Calu3 (cell line): ENCODE data around the gene RHCG. TPM values are rescaled to one million over a fixed set of nuclear protein-coding genes. Genes with fewer than 3 reads are reported as not detected.

Source experiments
- BruUV-seq: library from RNA; stranded (reverse); fragments of 400-500 nt; replicated peaks from 2 replicates; lab custom pipeline; 2021; lab: Mats Ljungman, UMichigan
- CTCF ChIA-PET: fragments of 300-600 bp; sonication (Branson Sonifier 250); formaldehyde crosslinking; loops from one replicate; lab custom pipeline; 2022; ENCODE audit warnings: antibody characterized with exemption; lab: Charles Lee
- DNase-seq: peaks from one replicate; pipeline ENCODE4 v3.0.0; 2022
- H3K27ac Mint-ChIP-seq: one replicate; pipeline ENCODE4 v1.8.0; 2022; ENCODE audit warnings: mixed read lengths; ENCODE audit not compliant: unreplicated experiment
- H3K27me3 Mint-ChIP-seq: one replicate; pipeline ENCODE4 v1.8.0; 2022; ENCODE audit warnings: mixed read lengths; ENCODE audit not compliant: unreplicated experiment
- H3K36me3 Mint-ChIP-seq: one replicate; pipeline ENCODE4 v1.8.0; 2022; ENCODE audit warnings: mild to moderate bottlenecking, moderate library complexity, mixed read lengths; ENCODE audit not compliant: insufficient read depth, unreplicated experiment
- H3K4me1 Mint-ChIP-seq: one replicate; pipeline ENCODE4 v1.8.0; 2022; ENCODE audit warnings: mild to moderate bottlenecking, low read depth, mixed read lengths; ENCODE audit not compliant: unreplicated experiment
- H3K4me3 Mint-ChIP-seq: one replicate; pipeline ENCODE4 v1.8.0; 2022; ENCODE audit warnings: mild to moderate bottlenecking, low read depth, moderate library complexity, mixed read lengths; ENCODE audit not compliant: unreplicated experiment
- H3K9me3 Mint-ChIP-seq: one replicate; pipeline ENCODE4 v1.8.0; 2022; ENCODE audit warnings: low read depth, mixed read lengths; ENCODE audit not compliant: unreplicated experiment
- intact Hi-C: fragments of 100-400 bp; cut with micrococcal nuclease; formaldehyde crosslinking; loops from one replicate; pipeline ENCODE4 v1.10.0; 2022; ENCODE audit not compliant: unreplicated experiment
- total RNA-seq: library from RNA; stranded (reverse); gene quantifications from 2 replicates; pipeline ENCODE4 v1.2.3, GENCODE V29; 2022
- TF ChIP-seq, protein P1 (sequence below): fragments of 200-600 bp; IDR thresholded peaks from one replicate; pipeline ENCODE4 v1.8.0; 2022; ENCODE audit warnings: antibody characterized with exemption; ENCODE audit not compliant: unreplicated experiment

RHCG gene
- total RNA-seq, 1 experiment from 2014 or later = 0.59 TPM

DNA sequence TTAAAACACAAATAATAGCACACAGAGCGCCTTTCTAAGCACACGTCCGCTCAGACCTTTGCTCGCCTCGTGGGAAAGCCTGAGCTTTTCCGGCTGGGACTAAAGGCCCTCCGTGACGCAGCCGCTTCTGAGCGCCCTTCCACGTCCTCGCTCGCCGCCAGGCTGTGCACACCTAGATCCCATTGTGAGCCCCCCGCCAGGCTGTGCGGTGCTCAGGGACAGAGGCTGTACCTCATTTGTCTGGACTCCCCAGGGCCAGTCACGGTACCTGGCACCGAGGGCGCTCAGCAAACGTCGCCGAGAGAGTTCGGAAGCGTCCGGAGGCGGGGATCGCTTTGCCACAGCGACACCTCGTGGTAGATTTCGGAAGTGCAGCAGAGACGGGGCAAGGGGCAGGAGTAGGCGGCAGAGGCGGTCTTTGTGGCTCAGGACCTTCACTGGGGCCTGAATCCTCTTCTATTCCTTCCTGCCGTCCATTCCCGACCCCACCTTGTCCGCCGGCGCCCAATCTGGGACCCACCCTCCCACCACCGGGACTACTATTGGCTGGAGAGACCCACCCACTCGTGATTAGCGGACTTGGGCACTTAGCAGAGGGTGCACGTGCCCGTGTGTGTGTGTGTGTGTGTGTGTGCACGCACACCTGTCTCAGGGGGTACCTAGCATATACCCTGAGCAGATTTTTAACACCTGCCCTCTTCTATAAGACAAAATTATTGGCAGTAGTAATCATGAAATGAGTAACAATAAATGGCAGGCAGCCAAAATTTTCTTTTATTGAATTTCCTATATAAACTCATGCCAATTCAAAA lies 65.6 kb downstream of the RHCG start:
- TF ChIP-seq, protein P1, sequence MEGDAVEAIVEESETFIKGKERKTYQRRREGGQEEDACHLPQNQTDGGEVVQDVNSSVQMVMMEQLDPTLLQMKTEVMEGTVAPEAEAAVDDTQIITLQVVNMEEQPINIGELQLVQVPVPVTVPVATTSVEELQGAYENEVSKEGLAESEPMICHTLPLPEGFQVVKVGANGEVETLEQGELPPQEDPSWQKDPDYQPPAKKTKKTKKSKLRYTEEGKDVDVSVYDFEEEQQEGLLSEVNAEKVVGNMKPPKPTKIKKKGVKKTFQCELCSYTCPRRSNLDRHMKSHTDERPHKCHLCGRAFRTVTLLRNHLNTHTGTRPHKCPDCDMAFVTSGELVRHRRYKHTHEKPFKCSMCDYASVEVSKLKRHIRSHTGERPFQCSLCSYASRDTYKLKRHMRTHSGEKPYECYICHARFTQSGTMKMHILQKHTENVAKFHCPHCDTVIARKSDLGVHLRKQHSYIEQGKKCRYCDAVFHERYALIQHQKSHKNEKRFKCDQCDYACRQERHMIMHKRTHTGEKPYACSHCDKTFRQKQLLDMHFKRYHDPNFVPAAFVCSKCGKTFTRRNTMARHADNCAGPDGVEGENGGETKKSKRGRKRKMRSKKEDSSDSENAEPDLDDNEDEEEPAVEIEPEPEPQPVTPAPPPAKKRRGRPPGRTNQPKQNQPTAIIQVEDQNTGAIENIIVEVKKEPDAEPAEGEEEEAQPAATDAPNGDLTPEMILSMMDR = peak; percentile 99
- H3K27ac Mint-ChIP-seq = peak overlapping the region; percentile 89
- H3K4me3 Mint-ChIP-seq = peak overlapping the region; percentile 73
- H3K4me1 Mint-ChIP-seq = peaks cover 25% of the 10 kb centered on the region
- H3K9me3 Mint-ChIP-seq = no peaks in the 10 kb centered on the region
- BruUV-seq = no TSS peak
- intact Hi-C loops = loop anchor here (1.0 kb wide), 2 partner anchors 14 to 72 kb away; no protein-coding TSS in a partner anchor
- H3K36me3 Mint-ChIP-seq = peaks cover 6% of the 10 kb centered on the region
- CTCF ChIA-PET = interaction anchor here (0.6 to 2.8 kb wide), 8 partner anchors 10 to 124 kb away, joined by 3 to 54 read pairs (median 4); no protein-coding TSS in a partner anchor
- peak; percentile 97 for DNase-seq
- H3K27me3 Mint-ChIP-seq = peaks cover 38% of the 10 kb centered on the region

GRCh38 chr15:89429986-89430385 lies 66.4 kb downstream of the RHCG start:
- TF ChIP-seq, protein P1 = no peak

GRCh38 chr15:89429023-89429422 lies 67.4 kb downstream of the RHCG start:
- H3K27ac Mint-ChIP-seq = no peak overlapping the region
- intact Hi-C loops = no loop called here
- H3K4me3 Mint-ChIP-seq = no peak overlapping the region
- H3K9me3 Mint-ChIP-seq = no peaks in the 10 kb centered on the region
- CTCF ChIA-PET = interaction anchor here (0.9 to 2.8 kb wide), 3 partner anchors 11 to 71 kb away, joined by 3 to 54 read pairs (median 12); no protein-coding TSS in a partner anchor
- peaks cover 6% of the 10 kb centered on the region for H3K36me3 Mint-ChIP-seq
- DNase-seq = peak; percentile 63
- peaks cover 24% of the 10 kb centered on the region for H3K27me3 Mint-ChIP-seq
- BruUV-seq = no TSS peak
- TF ChIP-seq, protein P1 = no peak
- H3K4me1 Mint-ChIP-seq = peaks cover 25% of the 10 kb centered on the region

More at GRCh38 chr15:89429986-89430385, 66.4 kb downstream of the RHCG start:
- Mint-ChIP-seq H3K4me3 (peak overlapping the region; percentile 73), H3K9me3 (no peaks in the 10 kb centered on the region), H3K27me3 (peaks cover 31% of the 10 kb centered on the region), H3K4me1 (peaks cover 25% of the 10 kb centered on the region), H3K36me3 (peaks cover 6% of the 10 kb centered on the region), H3K27ac (no peak overlapping the region)
- intact Hi-C loops = loop anchor here (1.0 kb wide), 2 partner anchors 14 to 72 kb away; no protein-coding TSS in a partner anchor
- BruUV-seq = no TSS peak
- DNase-seq = no peak
- CTCF ChIA-PET = interaction anchor here (0.6 to 2.8 kb wide), 8 partner anchors 10 to 125 kb away, joined by 3 to 54 read pairs (median 4); no protein-coding TSS in a partner anchor

GRCh38 chr15:89428246-89428645 lies 68.1 kb downstream of the RHCG start:
- BruUV-seq = no TSS peak
- DNase-seq = no peak
- TF ChIP-seq, protein P1 = no peak
- H3K27ac Mint-ChIP-seq = peak overlapping the region; percentile 13
- CTCF ChIA-PET = interaction anchor here (0.6 to 2.8 kb wide), 3 partner anchors 11 to 70 kb away, joined by 8 to 54 read pairs (median 12); no protein-coding TSS in a partner anchor
- no peaks in the 10 kb centered on the region for H3K9me3 Mint-ChIP-seq
- peaks cover 6% of the 10 kb centered on the region for H3K36me3 Mint-ChIP-seq
- peaks cover 27% of the 10 kb centered on the region for H3K27me3 Mint-ChIP-seq
- H3K4me3 Mint-ChIP-seq = no peak overlapping the region
- intact Hi-C loops = no loop called here
- H3K4me1 Mint-ChIP-seq = peaks cover 25% of the 10 kb centered on the region
